ENCODE measurements around the gene FGF1.

Gene FGF1

DNA sequence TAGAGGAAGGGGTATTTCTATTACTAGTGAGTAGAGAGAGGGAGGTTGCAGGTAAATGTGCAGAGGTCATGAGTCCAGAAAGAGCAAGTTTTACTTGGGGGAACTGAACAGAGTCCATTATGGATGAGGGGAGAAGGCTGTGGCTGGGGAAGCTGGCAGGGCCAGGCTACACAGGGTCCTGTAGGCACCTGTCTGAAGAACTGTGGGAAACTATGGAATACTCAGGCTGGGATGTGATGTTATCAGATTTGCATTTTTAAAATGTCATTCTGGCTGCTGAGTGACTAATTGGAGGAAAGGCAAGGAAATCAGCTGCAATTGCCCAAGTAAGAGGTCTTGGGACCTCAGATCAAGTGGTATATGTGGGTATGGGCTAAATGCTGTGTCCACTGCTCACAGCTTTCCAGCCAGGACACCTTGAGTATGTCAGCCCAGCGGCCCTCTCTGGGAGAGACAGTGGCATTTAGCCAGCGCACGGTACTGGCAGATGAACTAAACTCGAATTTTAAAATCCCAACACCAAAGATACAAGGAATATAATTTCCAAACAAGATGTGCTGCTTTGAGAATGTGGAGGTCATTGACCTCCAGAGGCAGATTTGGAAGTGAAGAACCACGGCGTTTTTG is 49.1 kb downstream of the FGF1 start:
- Histone ChIP-seq H3K9ac (ENCODE audit: low read depth, low read length) (no peak overlapping the region), H3K36me3 (ENCODE audit: control insufficient read depth, insufficient read depth, low read length) (no peaks in the 10 kb centered on the region), H3K27me3 (ENCODE audit: control insufficient read depth, insufficient read depth, low read length) (no peaks in the 10 kb centered on the region), H3K4me3 (ENCODE audit: low read depth, low read length) (no peak overlapping the region), H3K4me1 (ENCODE audit: control insufficient read depth, insufficient read depth, low read length) (no peaks in the 10 kb centered on the region), H3K9me3 (ENCODE audit: control insufficient read depth, insufficient read depth, low read length) (no peaks in the 10 kb centered on the region)

DNA sequence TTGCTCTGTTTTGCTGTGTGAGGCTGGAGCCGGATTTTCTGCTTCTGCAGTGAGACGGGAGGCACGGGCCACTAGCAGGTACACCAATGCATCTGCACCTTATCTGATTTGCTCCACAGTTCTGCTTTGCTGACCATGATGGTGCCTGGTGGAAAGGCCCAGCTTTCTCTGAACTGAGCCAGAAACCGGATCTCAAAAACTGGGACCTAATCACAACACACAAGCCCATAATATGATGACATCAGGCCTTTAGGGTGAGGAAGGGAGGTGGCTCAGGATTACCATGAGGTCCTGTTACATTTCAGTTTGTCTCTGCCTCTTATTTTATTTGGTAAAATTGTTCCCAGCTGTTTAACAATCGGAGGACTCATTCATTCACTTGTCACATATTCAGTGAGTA is 49.8 kb downstream of the FGF1 start:
- Histone ChIP-seq H3K9me3 (ENCODE audit: control insufficient read depth, insufficient read depth, low read length) (no peaks in the 10 kb centered on the region), H3K36me3 (ENCODE audit: control insufficient read depth, insufficient read depth, low read length) (no peaks in the 10 kb centered on the region), H3K9ac (ENCODE audit: low read depth, low read length) (no peak overlapping the region), H3K4me3 (ENCODE audit: low read depth, low read length) (no peak overlapping the region), H3K27me3 (ENCODE audit: control insufficient read depth, insufficient read depth, low read length) (no peaks in the 10 kb centered on the region), H3K4me1 (ENCODE audit: control insufficient read depth, insufficient read depth, low read length) (no peaks in the 10 kb centered on the region)

DNA sequence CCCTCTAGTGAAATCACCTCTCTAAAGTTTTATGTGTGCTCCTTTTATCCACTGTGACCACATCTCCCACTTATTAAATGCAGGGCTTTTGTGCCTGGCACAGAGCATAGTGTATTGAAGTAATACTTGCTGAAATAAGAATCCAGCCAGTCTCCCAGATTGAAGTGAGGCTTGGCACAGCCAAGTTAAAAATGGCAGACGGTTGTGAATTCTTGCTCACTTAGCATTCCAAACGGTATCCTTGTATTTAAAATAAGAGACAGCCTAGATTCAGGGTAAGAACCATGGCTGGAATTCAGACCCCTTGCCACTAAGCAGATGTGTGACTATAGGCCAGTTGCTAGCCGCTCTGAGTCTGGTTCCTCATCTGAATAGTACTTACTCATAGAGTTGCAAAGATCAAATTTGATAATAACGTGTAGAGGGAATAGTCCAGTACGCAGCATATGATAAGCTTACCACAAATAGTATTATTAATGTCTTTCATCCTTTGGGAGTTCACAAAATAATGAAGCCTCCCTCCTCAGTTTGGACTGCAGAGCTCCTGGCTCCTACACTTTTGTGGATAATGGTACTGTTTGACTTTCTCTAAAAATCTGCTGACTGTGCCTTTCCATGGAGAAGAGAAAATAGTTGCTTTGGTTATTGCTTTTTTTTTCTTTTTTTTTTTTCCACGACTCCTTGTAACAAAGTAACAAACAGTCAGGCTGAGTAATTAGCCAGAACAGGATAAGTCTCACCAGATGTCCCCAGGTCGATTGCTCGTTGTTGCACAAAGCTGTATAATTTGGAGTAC is 51.5 kb downstream of the FGF1 start:
- Histone ChIP-seq H3K4me1 (ENCODE audit: control insufficient read depth, insufficient read depth, low read length) (no peaks in the 10 kb centered on the region), H3K4me3 (ENCODE audit: low read depth, low read length) (no peak overlapping the region), H3K9me3 (ENCODE audit: control insufficient read depth, insufficient read depth, low read length) (no peaks in the 10 kb centered on the region), H3K36me3 (ENCODE audit: control insufficient read depth, insufficient read depth, low read length) (no peaks in the 10 kb centered on the region), H3K9ac (ENCODE audit: low read depth, low read length) (no peak overlapping the region), H3K27me3 (ENCODE audit: control insufficient read depth, insufficient read depth, low read length) (no peaks in the 10 kb centered on the region)

DNA sequence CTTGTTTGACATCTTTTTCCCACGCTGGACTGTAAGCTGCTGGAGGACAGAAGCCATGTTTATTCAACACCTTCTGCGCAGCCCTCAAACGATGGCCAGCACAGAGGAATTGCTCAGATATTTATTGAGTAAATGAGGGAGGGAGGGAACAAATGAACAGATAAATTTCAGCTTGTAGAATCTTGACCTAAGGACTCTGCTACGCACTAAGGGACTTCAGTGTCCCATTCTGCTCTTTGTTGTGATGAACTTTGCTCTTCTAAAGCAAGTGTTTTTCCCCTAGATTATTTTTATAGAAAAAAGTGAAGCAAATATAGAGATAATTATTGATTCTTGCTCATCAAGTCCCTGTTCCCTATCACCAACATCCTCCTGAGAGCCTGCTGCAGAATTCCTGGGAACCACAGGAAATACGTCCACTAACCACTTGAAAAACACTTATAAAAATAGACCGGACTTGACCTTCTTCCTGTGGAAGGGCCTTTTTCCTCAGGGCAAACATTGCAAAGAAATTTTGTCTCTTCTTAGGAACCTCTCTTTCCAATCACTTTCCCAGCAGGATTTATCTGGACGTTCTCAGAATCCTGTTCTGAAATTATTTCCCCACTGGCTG is 54.9 kb downstream of the FGF1 start:
- Histone ChIP-seq H3K27me3 (ENCODE audit: control insufficient read depth, insufficient read depth, low read length) (no peaks in the 10 kb centered on the region), H3K9me3 (ENCODE audit: control insufficient read depth, insufficient read depth, low read length) (no peaks in the 10 kb centered on the region), H3K36me3 (ENCODE audit: control insufficient read depth, insufficient read depth, low read length) (no peaks in the 10 kb centered on the region), H3K4me1 (ENCODE audit: control insufficient read depth, insufficient read depth, low read length) (peaks cover 2% of the 10 kb centered on the region), H3K4me3 (ENCODE audit: low read depth, low read length) (no peak overlapping the region), H3K9ac (ENCODE audit: low read depth, low read length) (no peak overlapping the region)

DNA sequence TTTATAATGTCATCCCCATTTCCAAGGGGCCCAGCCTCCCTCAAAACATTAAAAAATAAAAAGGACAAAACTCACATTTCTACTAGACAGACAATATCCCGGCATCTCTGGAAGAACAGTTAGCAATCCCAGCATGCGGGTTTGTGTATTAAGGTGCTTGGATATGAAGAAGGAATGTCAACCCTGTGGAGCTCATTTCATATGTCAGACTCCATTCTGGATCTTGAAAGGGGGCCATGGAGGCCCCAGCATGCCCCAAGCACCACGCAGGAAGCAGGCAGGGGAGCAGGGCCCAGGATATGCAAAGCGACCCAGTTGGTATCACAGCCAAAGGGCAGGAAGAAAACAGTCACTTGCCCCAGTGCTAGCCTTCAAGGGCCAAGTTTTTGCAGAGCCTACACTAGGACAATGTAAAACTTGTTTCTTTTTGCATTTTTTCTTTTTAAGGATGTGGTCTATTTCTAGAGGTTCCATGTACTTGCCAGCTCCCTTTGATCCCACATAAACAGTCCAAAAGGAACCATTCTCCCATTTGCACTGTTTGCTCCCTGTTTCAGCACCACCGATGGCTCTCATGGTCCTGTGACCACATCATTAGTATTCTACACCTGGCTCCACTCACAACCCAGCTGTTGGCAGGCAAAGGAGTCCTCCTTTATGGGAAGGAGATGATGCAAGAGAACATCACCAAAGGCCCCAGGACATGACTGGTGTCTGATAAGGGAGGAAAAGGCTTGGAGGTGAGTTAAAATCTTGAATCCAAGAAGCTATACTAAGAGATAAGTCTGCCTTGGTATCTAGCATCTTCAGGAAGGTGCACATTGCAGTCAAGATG is 58.3 kb downstream of the FGF1 start:
- Histone ChIP-seq H3K9ac (ENCODE audit: low read depth, low read length) (no peak overlapping the region), H3K4me3 (ENCODE audit: low read depth, low read length) (no peak overlapping the region), H3K9me3 (ENCODE audit: control insufficient read depth, insufficient read depth, low read length) (no peaks in the 10 kb centered on the region), H3K36me3 (ENCODE audit: control insufficient read depth, insufficient read depth, low read length) (no peaks in the 10 kb centered on the region), H3K4me1 (ENCODE audit: control insufficient read depth, insufficient read depth, low read length) (peaks cover 2% of the 10 kb centered on the region), H3K27me3 (ENCODE audit: control insufficient read depth, insufficient read depth, low read length) (no peaks in the 10 kb centered on the region)

DNA sequence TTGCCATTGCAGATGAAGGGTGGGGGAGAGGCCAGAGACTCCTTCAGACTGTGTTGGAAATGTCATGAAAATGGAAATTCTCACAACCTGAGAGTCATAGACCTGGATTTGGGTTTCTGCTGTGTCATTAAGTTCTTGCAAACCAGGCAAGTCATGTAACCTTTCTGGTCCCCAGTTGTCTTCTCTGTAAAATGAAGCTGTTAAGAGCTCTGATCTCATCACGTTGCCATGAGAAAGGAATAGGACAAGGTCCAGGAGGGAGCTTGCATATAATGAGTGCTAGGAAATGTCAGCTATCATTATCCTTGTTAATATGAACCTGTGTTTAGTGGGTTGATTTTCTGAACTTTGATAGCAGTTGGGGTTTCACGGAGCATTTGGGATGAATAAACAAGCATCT is 59.1 kb downstream of the FGF1 start:
- H3K4me1 ChIP-seq (ENCODE audit: control insufficient read depth, insufficient read depth, low read length), result peaks cover 2% of the 10 kb centered on the region
- no peaks in the 10 kb centered on the region for H3K27me3 ChIP-seq (ENCODE audit: control insufficient read depth, insufficient read depth, low read length)
- H3K9me3 ChIP-seq (ENCODE audit: control insufficient read depth, insufficient read depth, low read length), result no peaks in the 10 kb centered on the region
- no peak overlapping the region for H3K4me3 ChIP-seq (ENCODE audit: low read depth, low read length)
- H3K9ac ChIP-seq (ENCODE audit: low read depth, low read length), result no peak overlapping the region
- no peaks in the 10 kb centered on the region for H3K36me3 ChIP-seq (ENCODE audit: control insufficient read depth, insufficient read depth, low read length)

DNA sequence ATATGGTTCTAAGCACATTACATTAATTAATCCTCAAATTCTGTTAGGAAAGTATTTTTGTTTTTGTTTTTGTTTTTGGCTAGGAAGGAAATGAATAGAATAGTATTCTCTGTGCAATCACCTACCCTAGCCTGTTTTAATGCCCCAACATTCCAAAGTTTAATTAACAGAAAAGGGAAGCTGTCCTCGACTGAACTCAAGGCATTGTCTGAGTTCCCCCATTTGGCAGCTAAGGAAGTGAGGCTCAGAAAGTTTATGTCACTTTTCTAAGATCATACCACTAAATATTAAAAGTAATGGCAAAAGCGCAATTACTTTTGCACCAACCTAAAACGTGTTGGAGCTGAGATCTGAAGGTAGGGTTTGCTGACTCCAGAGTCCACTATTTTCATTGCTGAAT is 59.8 kb downstream of the FGF1 start:
- H3K4me3 ChIP-seq (ENCODE audit: low read depth, low read length), result no peak overlapping the region
- no peaks in the 10 kb centered on the region for H3K9me3 ChIP-seq (ENCODE audit: control insufficient read depth, insufficient read depth, low read length)
- H3K9ac ChIP-seq (ENCODE audit: low read depth, low read length), result no peak overlapping the region
- no peaks in the 10 kb centered on the region for H3K27me3 ChIP-seq (ENCODE audit: control insufficient read depth, insufficient read depth, low read length)
- no peaks in the 10 kb centered on the region for H3K36me3 ChIP-seq (ENCODE audit: control insufficient read depth, insufficient read depth, low read length)
- peaks cover 2% of the 10 kb centered on the region for H3K4me1 ChIP-seq (ENCODE audit: control insufficient read depth, insufficient read depth, low read length)

DNA sequence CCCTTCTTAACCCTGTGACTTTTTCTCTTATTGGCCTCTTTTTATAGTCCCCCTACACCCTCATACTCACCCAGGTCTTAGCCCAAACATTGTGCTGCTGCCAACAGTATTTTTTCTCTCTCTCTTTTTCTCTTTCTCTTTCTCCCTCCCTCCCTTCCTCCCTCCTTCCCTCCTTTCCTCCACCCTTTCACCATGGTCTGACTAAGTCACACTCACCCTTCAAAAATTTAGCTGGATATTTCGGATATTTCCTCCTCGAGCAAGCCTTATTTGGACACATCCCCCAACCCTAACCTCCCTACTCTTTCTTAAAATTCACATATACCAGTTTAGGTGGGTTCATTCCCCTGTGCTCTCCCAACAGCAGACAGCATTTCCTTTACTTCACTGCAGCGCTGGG is 64.7 kb downstream of the FGF1 start:
- H3K9me3 ChIP-seq (ENCODE audit: control insufficient read depth, insufficient read depth, low read length), result no peaks in the 10 kb centered on the region
- no peak overlapping the region for H3K9ac ChIP-seq (ENCODE audit: low read depth, low read length)
- H3K4me1 ChIP-seq (ENCODE audit: control insufficient read depth, insufficient read depth, low read length), result peaks cover under 1% of the 10 kb centered on the region
- H3K4me3 ChIP-seq (ENCODE audit: low read depth, low read length), result no peak overlapping the region
- H3K27me3 ChIP-seq (ENCODE audit: control insufficient read depth, insufficient read depth, low read length), result no peaks in the 10 kb centered on the region
- no peaks in the 10 kb centered on the region for H3K36me3 ChIP-seq (ENCODE audit: control insufficient read depth, insufficient read depth, low read length)

DNA sequence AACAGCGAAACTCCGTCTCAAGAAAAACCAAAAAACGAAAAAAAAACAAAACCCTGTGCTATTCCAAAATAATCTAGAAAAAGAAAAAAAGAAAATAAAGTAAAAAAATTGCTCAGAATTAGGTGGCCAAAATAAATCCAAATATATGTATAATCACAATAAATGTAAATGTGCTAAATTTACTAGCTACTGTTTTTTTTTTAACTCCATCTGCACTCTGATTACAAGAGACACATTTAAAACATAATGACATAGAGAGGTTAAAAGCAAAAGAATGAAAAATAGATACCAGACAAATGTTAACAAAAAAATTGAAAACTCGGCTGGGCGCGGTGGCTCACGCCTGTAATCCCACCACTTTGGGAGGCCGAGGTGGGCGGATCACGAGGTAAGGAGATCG is 66.1 kb downstream of the FGF1 start:
- Histone ChIP-seq H3K36me3 (ENCODE audit: control insufficient read depth, insufficient read depth, low read length) (no peaks in the 10 kb centered on the region), H3K9me3 (ENCODE audit: control insufficient read depth, insufficient read depth, low read length) (no peaks in the 10 kb centered on the region), H3K27me3 (ENCODE audit: control insufficient read depth, insufficient read depth, low read length) (no peaks in the 10 kb centered on the region), H3K4me3 (ENCODE audit: low read depth, low read length) (no peak overlapping the region), H3K9ac (ENCODE audit: low read depth, low read length) (no peak overlapping the region), H3K4me1 (ENCODE audit: control insufficient read depth, insufficient read depth, low read length) (no peaks in the 10 kb centered on the region)

DNA sequence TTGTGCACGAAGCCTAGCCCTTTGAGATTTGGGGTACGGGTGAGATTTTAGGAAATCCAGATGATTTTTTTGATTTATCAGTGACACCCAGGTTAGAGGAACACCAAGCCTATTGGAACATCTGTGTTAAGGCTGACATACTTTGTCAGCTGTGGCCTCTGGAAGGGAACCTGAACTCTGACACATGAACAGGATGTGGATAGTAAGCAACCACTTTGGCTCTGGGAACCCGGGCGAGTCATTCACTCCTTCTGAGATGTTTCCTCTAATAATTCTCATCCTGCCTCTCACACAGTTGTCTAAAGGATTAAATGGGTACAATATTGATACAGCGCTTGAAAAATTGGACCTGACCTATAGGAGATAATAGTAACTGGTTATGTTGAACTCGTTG is 67.8 kb downstream of the FGF1 start:
- no peak overlapping the region for H3K4me3 ChIP-seq (ENCODE audit: low read depth, low read length)
- no peaks in the 10 kb centered on the region for H3K4me1 ChIP-seq (ENCODE audit: control insufficient read depth, insufficient read depth, low read length)
- no peak overlapping the region for H3K9ac ChIP-seq (ENCODE audit: low read depth, low read length)

DNA sequence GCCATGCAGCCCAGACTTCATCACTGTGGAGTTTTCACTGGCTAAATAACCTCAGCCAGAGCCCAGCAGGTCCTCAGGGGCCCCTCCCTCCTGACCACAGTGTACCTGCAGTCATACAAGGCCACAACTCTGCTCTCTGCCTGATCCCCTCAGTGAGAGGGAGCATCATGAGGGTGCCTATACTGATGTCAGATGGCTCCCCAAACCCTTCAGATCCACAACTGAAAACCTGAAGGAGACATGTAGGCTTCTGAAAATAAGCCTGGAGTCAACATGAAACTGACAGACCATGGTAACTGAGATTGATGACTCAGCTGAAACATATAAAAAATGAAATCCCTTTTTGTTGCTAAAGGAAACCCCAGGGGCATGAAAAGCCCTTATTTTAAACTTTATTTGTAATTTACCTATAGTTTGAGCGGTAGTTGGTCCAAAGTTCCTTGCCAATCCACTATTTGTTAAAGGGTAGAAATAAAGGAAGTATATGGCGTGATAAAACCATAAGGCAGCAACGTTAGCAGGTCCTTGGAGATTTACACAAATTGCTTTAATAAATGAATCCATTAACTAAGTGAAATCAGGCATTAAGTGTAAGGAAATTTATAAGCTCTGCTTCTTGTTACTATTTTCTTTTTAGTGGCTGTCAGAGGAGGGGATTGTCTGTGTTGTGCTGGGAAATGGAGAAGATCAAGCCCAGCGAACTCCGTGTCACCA is 68.3 kb downstream of the FGF1 start:
- Histone ChIP-seq H3K36me3 (ENCODE audit: control insufficient read depth, insufficient read depth, low read length) (no peaks in the 10 kb centered on the region), H3K9me3 (ENCODE audit: control insufficient read depth, insufficient read depth, low read length) (no peaks in the 10 kb centered on the region), H3K4me3 (ENCODE audit: low read depth, low read length) (no peak overlapping the region), H3K27me3 (ENCODE audit: control insufficient read depth, insufficient read depth, low read length) (no peaks in the 10 kb centered on the region), H3K9ac (ENCODE audit: low read depth, low read length) (no peak overlapping the region), H3K4me1 (ENCODE audit: control insufficient read depth, insufficient read depth, low read length) (no peaks in the 10 kb centered on the region)

More for the DNA sequence above, 67.8 kb downstream of the FGF1 start:
- H3K36me3 ChIP-seq (ENCODE audit: control insufficient read depth, insufficient read depth, low read length), result no peaks in the 10 kb centered on the region
- H3K27me3 ChIP-seq (ENCODE audit: control insufficient read depth, insufficient read depth, low read length), result no peaks in the 10 kb centered on the region
- H3K9me3 ChIP-seq (ENCODE audit: control insufficient read depth, insufficient read depth, low read length), result no peaks in the 10 kb centered on the region
